A549 (cell line): Measurements from ENCODE around the gene DIAPH2.

ENCODE experiments used
- CEBPB ChIP-seq, 2 experiments: fragments of >200 bp in 1 of 2; sonication (Bioruptor Twin) in 1 of 2; formaldehyde crosslinking in 1 of 2; IDR thresholded peaks; 2 replicates each; pipeline ENCODE4 v1.6.1; 2012 to 2016
- CHD4 ChIP-seq: fragments of 200-600 bp; sonication (generic); IDR thresholded peaks from 2 replicates; pipeline ENCODE4 v1.6.1; 2016; ENCODE audit warnings: antibody characterized with exemption, mild to moderate bottlenecking, borderline replicate concordance
- CTCF ChIP-seq: fragments of >200 bp; sonication (Bioruptor Twin); formaldehyde crosslinking; IDR thresholded peaks from 3 replicates; pipeline ENCODE4 v1.5.1; 2016
- FOXS1 ChIP-seq: fragments of 250-450 bp; sonication (Bioruptor Pico); IDR thresholded peaks from 2 replicates; pipeline ENCODE4 v1.5.0; 2020; ENCODE audit warnings: mild to moderate bottlenecking, moderate library complexity
- HDAC2 ChIP-seq: fragments of 200-600 bp; sonication (generic); IDR thresholded peaks from 2 replicates; pipeline ENCODE4 v1.6.1; 2016
- JUN ChIP-seq, 2 experiments: fragments of >200 bp; sonication (Bioruptor Twin); formaldehyde crosslinking; IDR thresholded peaks; 2 replicates in 1 of 2; 3 replicates in 1 of 2; pipeline ENCODE4 v1.6.1; 2016 to 2017
- POLR2A ChIP-seq: IDR thresholded peaks from 2 replicates; pipeline ENCODE4 v1.6.1; 2012; ENCODE audit warnings: mild to moderate bottlenecking, low read length
- RFX5 ChIP-seq: fragments of 450-650 bp; IDR thresholded peaks from 2 replicates; pipeline ENCODE4 v1.7.1; 2014; ENCODE audit warnings: antibody characterized with exemption, mild to moderate bottlenecking, moderate library complexity
- TP53 ChIP-seq: fragments of 250-450 bp; sonication (Bioruptor Pico); IDR thresholded peaks from 2 replicates; pipeline ENCODE4 v1.5.0; 2021; ENCODE audit warnings: mild to moderate bottlenecking, moderate library complexity
- ZFP36 ChIP-seq: fragments of 450-650 bp; IDR thresholded peaks from 2 replicates; pipeline ENCODE4 v1.6.1; 2014; ENCODE audit warnings: borderline replicate concordance; ENCODE audit not compliant: partially characterized antibody
- TF ChIP-seq, protein P1 (sequence below): fragments of 450-650 bp; IDR thresholded peaks from 2 replicates; pipeline ENCODE4 v1.6.1; 2014; ENCODE audit warnings: antibody characterized with exemption
- TF ChIP-seq, protein P2 (sequence below): fragments of 200-600 bp; sonication (generic); IDR thresholded peaks from 2 replicates; pipeline ENCODE4 v1.6.1; 2016; ENCODE audit warnings: antibody characterized with exemption, mild to moderate bottlenecking, moderate library complexity

GRCh38 chrX:97268182-97268680, 583.6 kb downstream of the DIAPH2 start:
- TF ChIP-seq POLR2A (no peak), ZFP36 (no peak), HDAC2 (no peak), CEBPB (IDR thresholded peaks at IDR 0.05) (no peak), CHD4 (no peak), CTCF (no peak), FOXS1 (no peak), JUN (IDR thresholded peaks at IDR 0.05) (no peak), RFX5 (no peak), TP53 (CRISPR knock-in tag) (no peak)
- TF ChIP-seq, protein P1, sequence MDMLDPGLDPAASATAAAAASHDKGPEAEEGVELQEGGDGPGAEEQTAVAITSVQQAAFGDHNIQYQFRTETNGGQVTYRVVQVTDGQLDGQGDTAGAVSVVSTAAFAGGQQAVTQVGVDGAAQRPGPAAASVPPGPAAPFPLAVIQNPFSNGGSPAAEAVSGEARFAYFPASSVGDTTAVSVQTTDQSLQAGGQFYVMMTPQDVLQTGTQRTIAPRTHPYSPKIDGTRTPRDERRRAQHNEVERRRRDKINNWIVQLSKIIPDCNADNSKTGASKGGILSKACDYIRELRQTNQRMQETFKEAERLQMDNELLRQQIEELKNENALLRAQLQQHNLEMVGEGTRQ, result no peak
- TF ChIP-seq, protein P2, sequence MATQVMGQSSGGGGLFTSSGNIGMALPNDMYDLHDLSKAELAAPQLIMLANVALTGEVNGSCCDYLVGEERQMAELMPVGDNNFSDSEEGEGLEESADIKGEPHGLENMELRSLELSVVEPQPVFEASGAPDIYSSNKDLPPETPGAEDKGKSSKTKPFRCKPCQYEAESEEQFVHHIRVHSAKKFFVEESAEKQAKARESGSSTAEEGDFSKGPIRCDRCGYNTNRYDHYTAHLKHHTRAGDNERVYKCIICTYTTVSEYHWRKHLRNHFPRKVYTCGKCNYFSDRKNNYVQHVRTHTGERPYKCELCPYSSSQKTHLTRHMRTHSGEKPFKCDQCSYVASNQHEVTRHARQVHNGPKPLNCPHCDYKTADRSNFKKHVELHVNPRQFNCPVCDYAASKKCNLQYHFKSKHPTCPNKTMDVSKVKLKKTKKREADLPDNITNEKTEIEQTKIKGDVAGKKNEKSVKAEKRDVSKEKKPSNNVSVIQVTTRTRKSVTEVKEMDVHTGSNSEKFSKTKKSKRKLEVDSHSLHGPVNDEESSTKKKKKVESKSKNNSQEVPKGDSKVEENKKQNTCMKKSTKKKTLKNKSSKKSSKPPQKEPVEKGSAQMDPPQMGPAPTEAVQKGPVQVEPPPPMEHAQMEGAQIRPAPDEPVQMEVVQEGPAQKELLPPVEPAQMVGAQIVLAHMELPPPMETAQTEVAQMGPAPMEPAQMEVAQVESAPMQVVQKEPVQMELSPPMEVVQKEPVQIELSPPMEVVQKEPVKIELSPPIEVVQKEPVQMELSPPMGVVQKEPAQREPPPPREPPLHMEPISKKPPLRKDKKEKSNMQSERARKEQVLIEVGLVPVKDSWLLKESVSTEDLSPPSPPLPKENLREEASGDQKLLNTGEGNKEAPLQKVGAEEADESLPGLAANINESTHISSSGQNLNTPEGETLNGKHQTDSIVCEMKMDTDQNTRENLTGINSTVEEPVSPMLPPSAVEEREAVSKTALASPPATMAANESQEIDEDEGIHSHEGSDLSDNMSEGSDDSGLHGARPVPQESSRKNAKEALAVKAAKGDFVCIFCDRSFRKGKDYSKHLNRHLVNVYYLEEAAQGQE, result no peak
